GM12801 (cell line): Measurements from ENCODE around the gene SLC9A1.

Experiments used
- TF ChIP-seq, protein P1 (sequence below): IDR thresholded peaks from one replicate; pipeline ENCODE4 v1.5.1; 2011; ENCODE audit warnings: control low read depth; ENCODE audit not compliant: insufficient read length; ENCODE audit errors: extremely low read depth

Gene SLC9A1

DNA sequence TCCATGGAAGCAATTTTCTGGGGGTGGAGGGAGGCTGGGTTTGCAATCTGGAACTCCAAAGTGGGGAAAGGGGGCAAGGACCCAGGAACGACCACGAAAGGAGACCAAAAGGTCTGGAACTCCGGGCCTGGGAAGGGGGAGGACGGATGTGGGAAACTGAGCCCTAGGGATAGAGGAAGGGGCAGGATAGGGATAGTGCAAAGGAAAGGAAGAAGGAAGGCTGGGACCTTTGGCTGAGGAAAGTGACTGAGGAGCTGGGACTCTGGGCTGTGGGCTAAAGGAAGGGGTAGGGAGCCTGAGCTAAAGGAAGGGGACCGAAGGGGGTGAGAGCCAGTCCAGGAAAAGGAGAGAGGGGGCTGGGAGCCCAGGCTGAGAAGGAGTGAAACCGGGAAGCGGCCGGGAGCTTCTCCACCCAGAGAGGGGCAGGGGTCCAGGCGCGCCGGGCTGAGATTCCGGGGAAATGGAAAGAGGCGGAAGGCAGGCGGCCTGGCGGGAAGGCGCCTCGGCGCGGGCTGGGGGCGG lies 395 bp downstream of the SLC9A1 start:
- TF ChIP-seq, protein P1, sequence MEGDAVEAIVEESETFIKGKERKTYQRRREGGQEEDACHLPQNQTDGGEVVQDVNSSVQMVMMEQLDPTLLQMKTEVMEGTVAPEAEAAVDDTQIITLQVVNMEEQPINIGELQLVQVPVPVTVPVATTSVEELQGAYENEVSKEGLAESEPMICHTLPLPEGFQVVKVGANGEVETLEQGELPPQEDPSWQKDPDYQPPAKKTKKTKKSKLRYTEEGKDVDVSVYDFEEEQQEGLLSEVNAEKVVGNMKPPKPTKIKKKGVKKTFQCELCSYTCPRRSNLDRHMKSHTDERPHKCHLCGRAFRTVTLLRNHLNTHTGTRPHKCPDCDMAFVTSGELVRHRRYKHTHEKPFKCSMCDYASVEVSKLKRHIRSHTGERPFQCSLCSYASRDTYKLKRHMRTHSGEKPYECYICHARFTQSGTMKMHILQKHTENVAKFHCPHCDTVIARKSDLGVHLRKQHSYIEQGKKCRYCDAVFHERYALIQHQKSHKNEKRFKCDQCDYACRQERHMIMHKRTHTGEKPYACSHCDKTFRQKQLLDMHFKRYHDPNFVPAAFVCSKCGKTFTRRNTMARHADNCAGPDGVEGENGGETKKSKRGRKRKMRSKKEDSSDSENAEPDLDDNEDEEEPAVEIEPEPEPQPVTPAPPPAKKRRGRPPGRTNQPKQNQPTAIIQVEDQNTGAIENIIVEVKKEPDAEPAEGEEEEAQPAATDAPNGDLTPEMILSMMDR = no peak

DNA sequence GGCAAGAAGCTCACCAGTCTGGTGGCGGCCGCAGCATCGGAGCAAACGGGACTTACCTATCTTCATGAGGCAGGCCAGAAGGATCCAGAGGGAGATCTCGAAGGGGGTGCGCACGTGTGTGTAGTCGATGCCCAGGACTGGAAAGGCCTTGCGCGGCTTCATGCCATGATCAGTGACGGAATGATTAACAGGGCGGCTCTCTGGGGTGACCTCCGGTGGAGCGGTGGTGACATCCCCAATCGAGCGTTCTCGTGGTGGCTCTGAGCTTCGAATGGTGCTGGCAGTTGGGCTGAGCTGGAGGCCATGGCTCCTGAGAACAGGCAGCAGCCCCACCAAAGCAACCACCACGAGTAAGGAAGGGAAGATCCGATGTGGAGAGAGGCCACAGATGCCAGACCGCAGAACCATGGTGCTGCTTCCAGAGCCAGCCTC lies 982 bp downstream of the SLC9A1 start:
- TF ChIP-seq, protein P1 = no peak

DNA sequence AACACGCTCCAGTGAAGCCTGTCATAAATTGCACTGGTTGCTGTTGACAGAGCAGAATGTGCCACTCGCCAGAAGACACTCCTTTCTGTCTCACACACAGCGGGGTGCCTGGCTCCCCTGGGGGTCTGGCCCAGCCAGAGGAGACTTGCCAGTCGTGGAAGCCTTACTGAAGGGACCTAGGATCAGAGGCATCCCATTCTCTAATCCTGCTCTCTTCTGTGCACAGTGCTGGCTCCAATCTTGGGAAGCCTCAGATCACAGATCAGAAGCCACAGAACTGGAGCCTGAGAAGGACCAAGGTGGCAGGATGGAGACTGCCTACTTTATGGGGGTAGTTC lies 1.4 kb downstream of the SLC9A1 start:
- TF ChIP-seq, protein P1 = no peak

DNA sequence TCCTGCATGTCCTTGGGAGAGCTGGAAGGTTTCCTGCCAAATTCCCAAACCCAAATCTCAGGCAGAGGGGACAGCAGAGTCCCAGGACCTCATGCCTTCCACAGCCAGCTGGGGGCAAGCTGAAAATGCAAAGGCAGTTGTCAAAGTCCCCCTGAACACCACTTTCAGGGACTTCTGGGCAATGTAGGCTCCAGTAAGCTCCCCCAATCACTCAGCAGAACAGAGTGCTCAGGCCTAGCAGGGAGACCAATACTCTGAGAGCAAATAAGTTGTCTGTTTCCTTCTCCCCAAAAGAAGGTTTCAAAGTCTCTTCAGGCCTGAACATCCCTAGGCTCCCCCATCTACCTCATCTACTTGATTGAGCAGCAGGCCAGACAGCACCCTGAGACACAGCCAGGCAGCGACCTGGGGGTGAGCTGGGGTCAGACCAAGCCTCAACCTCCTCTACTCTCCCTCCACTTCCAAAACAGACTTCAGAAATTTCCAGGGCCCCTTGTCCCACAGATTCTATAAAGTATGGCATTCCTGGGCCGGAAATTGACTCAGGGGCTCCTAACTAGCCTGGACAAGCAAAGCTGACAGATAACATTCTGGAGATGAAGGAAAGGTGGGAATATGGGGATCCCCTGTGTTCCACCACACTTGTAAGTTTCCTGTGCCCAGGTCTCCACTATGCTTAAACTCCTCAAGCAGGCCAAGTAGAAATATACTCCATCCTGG lies 1.9 kb downstream of the SLC9A1 start:
- TF ChIP-seq, protein P1 = no peak

DNA sequence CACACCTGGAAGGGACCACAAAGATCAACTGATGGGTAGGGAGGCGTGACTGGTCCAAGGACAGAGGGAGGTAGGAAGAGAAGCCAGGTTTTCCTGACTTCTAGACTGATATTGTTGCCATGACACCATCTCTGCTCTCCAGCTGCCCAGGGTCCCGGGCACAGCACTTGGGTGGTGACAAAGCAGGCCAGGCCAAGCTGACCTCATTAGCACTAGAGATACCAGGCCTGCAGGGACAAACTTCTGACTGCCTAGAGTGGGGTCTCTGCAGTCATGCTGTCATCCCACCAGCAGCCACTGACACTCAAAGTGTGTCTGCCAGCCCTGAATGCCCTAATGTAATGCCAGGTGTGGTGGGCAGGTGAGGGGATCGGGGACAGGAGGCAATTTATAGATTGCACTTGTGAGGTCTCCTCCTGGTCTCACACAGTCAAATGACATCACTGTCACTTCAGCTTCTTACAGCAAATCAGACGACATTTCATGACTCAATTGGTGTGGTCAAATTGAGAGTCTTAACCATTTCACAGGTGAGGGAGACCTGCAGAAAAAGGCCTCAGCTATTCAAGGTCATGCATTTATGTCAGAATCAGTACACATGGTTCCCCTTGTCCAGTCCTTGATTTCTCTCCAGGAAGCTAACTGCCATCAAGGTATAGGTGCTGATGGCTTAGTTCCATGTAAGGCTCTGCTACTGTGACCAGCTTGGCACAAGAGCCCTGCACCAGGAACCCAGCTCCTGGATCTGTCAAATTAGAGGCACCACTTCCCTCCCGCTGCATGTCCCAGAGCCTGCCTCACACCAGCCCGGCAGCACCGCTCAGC lies 2.7 kb downstream of the SLC9A1 start:
- TF ChIP-seq, protein P1 = no peak

DNA sequence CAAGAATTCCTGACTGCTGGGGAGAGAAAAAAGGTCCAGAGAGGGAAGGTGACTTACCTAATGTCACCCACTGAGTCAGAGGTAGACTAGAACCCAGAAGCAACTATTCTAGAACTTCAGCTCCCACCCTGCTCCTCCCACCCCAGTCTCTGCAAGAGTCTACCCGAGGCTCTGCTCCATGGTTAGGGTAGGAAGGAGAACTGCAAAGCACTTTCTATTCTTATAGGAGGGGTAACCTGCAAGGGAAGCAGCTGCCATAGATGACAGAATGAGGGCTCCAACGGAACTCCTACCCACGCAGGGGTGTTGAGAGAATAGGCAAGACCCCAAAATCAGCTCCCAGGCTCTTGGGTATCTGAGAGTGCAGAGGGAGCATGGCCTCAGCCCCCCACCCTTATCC lies 4.3 kb downstream of the SLC9A1 start:
- TF ChIP-seq, protein P1 = no peak

DNA sequence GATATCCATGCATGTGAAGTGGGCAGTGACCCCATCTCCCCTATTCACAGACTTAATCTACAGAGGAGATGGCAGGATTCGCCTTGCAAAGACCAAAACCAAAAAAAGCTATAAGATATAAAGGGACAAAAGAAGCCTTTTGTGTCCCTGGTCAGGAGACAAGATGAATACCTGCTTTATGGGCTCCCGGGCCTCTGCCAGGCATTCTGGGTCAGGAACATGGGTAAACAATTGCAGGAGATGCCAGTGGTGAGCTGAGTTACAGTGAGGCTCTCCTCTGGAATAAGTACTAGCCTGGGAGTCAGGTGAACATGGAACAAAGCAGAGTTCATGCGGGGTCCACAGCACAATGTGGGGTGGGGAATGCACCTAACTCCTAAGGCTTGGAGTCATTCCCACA lies 4.7 kb downstream of the SLC9A1 start:
- TF ChIP-seq, protein P1 = no peak
